Kidney (tissue), 14 donors: ENCODE results near the gene GLYATL3. TPM values are rescaled to one million over a fixed set of nuclear protein-coding genes. Genes with fewer than 3 reads are reported as not detected.

Experiments used
- DNase-seq, 5 donors: peaks; one replicate each; pipeline ENCODE4 v3.0.0-alpha.2; 2013 to 2020
- FAIRE-seq: peaks from 2 replicates; lab custom pipeline; 2012; peaks lifted over from hg19 to GRCh38; lab: Jason Lieb, UNC
- H3K27ac ChIP-seq, 2 donors: one replicate each; pipeline ENCODE4 v1.7.0; 2013; ENCODE audit warnings: low read depth in 2 of 2, low read length in 2 of 2, inconsistent platforms in 1 of 2
- H3K27me3 ChIP-seq: one replicate; pipeline ENCODE4 v1.7.1; 2013; ENCODE audit warnings: low read length, inconsistent platforms; ENCODE audit not compliant: control insufficient read depth, insufficient read depth
- H3K36me3 ChIP-seq, 3 donors: one replicate each; pipeline versions ENCODE4 v1.7.0 to v1.7.1; 2013; ENCODE audit warnings: low read length in 3 of 3, control low read depth in 1 of 3, inconsistent platforms in 1 of 3; ENCODE audit not compliant: insufficient read depth in 3 of 3, control insufficient read depth in 2 of 3
- H3K4me1 ChIP-seq, 3 donors: one replicate each; pipeline versions ENCODE4 v1.7.0 to v1.7.1; 2013; ENCODE audit warnings: low read length in 3 of 3, inconsistent platforms in 1 of 3, low read depth in 1 of 3; ENCODE audit not compliant: control insufficient read depth in 2 of 3, insufficient read depth in 2 of 3
- H3K4me3 ChIP-seq, 3 donors: one replicate each; pipeline versions ENCODE4 v1.7.0 to v1.8.1; 2013; ENCODE audit warnings: low read length in 3 of 3, control low read depth in 1 of 3, inconsistent platforms in 1 of 3
- H3K9ac ChIP-seq, 3 donors: one replicate each; pipeline versions ENCODE4 v1.7.0 to v1.7.1; 2013; ENCODE audit warnings: low read length in 3 of 3, control low read depth in 1 of 3, inconsistent platforms in 1 of 3
- H3K9me3 ChIP-seq, 3 donors: one replicate each; pipeline versions ENCODE4 v1.7.0 to v1.7.1; 2013; ENCODE audit warnings: low read length in 3 of 3, control low read depth in 1 of 3, inconsistent platforms in 1 of 3; ENCODE audit not compliant: control insufficient read depth in 2 of 3, insufficient read depth in 1 of 3
- intact Hi-C: fragments of 100-400 bp; cut with DNase I; formaldehyde crosslinking; loops from one replicate; pipeline ENCODE4 v1.11.1; 2022
- polyA plus RNA-seq: library from polyadenylated mRNA; stranded (reverse); fragments of 350-450 nt; fragmentation: Illumina TruSeq; extraction: RNeasy Lipid Tissue Mini Kit (QIAGEN cat#74804); gene quantifications from one replicate; pipeline ENCODE4 v1.2.3, GENCODE V29; 2014; ENCODE audit warnings: low read depth, low replicate concordance; ENCODE audit not compliant: insufficient read depth
- total RNA-seq: library from RNA; stranded (reverse); fragmentation: NEBNext Ultra II Directional; extraction: Animal tissue kit (Norgen Biotek cat#: 25700); gene quantifications from one replicate; pipeline ENCODE4 v1.2.1, GENCODE V29; 2021
- TF ChIP-seq, protein P1 (sequence below): IDR thresholded peaks from 3 replicates; pipeline ENCODE4 v1.5.1; 2012; ENCODE audit warnings: mild to moderate bottlenecking, moderate library complexity, borderline replicate concordance; ENCODE audit not compliant: insufficient read depth; ENCODE audit errors: extremely low read depth
- donor health status: control.
- donor health status: control.
- donor health status: control.
- donor health status: control.
- donor health status: control.
- donor health status: DM: yes; HTN: yes; CAD: no.
- donor health status: Normal renal cell carcinoma (clear cell type).

Gene GLYATL3
- total and polyA plus RNA-seq, 2 donors from 2014 or later = not detected

DNA sequence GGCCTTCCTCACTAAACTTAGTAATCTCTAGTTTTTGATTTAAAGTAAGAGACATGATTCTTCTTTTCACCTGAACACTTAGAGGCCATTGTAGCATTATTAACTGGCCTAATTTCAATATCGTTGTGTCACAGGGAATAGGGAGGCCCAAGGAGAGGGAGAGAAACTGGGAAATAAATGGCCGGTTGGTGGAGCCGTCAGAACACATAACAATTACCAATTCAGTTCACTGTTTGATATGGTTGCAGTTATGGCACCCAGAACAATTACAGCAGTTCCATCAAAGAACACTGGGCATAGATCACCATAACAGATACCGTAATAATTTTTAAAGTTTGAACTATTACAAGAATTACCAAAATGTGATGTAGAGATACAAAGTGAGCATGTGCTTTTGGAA is 9.1 kb upstream of the GLYATL3 start:
- FAIRE-seq = no peak

GRCh38 chr6:49497304-49497703 is 2.4 kb upstream of the GLYATL3 start:
- no peak for DNase-seq

More for the DNA sequence above, 9.1 kb upstream of the GLYATL3 start:
- no peak overlapping the region for H3K27ac ChIP-seq
- H3K4me3 ChIP-seq = no peak overlapping the region
- no peaks in the 10 kb centered on the region for H3K36me3 ChIP-seq
- no peaks in the 10 kb centered on the region for H3K4me1 ChIP-seq
- TF ChIP-seq, protein P1, sequence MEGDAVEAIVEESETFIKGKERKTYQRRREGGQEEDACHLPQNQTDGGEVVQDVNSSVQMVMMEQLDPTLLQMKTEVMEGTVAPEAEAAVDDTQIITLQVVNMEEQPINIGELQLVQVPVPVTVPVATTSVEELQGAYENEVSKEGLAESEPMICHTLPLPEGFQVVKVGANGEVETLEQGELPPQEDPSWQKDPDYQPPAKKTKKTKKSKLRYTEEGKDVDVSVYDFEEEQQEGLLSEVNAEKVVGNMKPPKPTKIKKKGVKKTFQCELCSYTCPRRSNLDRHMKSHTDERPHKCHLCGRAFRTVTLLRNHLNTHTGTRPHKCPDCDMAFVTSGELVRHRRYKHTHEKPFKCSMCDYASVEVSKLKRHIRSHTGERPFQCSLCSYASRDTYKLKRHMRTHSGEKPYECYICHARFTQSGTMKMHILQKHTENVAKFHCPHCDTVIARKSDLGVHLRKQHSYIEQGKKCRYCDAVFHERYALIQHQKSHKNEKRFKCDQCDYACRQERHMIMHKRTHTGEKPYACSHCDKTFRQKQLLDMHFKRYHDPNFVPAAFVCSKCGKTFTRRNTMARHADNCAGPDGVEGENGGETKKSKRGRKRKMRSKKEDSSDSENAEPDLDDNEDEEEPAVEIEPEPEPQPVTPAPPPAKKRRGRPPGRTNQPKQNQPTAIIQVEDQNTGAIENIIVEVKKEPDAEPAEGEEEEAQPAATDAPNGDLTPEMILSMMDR = no peak
- DNase-seq = no peak
- H3K9me3 ChIP-seq = no peaks in the 10 kb centered on the region
- intact Hi-C loops = no loop called here
- no peak overlapping the region for H3K9ac ChIP-seq
- H3K27me3 ChIP-seq = no peaks in the 10 kb centered on the region

GRCh38 chr6:49499126-49499525 is 597 bp upstream of the GLYATL3 start:
- Histone ChIP-seq H3K4me1 (no peaks in the 10 kb centered on the region), H3K36me3 (no peaks in the 10 kb centered on the region), H3K9me3 (no peaks in the 10 kb centered on the region), H3K4me3 (no peak overlapping the region), H3K27me3 (no peaks in the 10 kb centered on the region), H3K27ac (no peak overlapping the region), H3K9ac (no peak overlapping the region)
- no peak for DNase-seq
- intact Hi-C loops = no loop called here
- no peak for FAIRE-seq
- TF ChIP-seq, protein P1 = no peak

More at GRCh38 chr6:49497304-49497703, 2.4 kb upstream of the GLYATL3 start:
- no peak for FAIRE-seq
- H3K4me1 ChIP-seq = no peaks in the 10 kb centered on the region
- no peaks in the 10 kb centered on the region for H3K9me3 ChIP-seq
- no peaks in the 10 kb centered on the region for H3K36me3 ChIP-seq
- no peak overlapping the region for H3K9ac ChIP-seq
- H3K27ac ChIP-seq = no peak overlapping the region
- H3K27me3 ChIP-seq = no peaks in the 10 kb centered on the region
- no peak overlapping the region for H3K4me3 ChIP-seq
- intact Hi-C loops = no loop called here
- TF ChIP-seq, protein P1 = no peak

GRCh38 chr6:49504666-49505065 is 4.9 kb downstream of the GLYATL3 start:
- H3K27ac ChIP-seq = no peak overlapping the region
- TF ChIP-seq, protein P1 = no peak
- H3K9ac ChIP-seq = no peak overlapping the region
- no peak overlapping the region for H3K4me3 ChIP-seq
- intact Hi-C loops = no loop called here
- FAIRE-seq (no peak), DNase-seq (no peak)
- no peaks in the 10 kb centered on the region for H3K9me3 ChIP-seq
- H3K27me3 ChIP-seq = no peaks in the 10 kb centered on the region
- no peaks in the 10 kb centered on the region for H3K36me3 ChIP-seq
- no peaks in the 10 kb centered on the region for H3K4me1 ChIP-seq
